Keratinocyte (primary cell): Measurements from ENCODE around the gene GLT6D1. TPM values are rescaled to one million over a fixed set of nuclear protein-coding genes. Genes with fewer than 3 reads are reported as not detected.

Source experiments
- DNase-seq: peaks from one replicate; pipeline ENCODE4 v3.0.0-alpha.2; 2011; ENCODE audit warnings: low read depth, missing footprints, low spot score
- FAIRE-seq: peaks from 2 replicates; lab custom pipeline; 2011; peaks lifted over from hg19 to GRCh38; lab: Jason Lieb, UNC
- H2AFZ ChIP-seq: 2 replicates; pipeline ENCODE4 v1.6.0; 2012; ENCODE audit warnings: low read length, control low read depth, inconsistent platforms; ENCODE audit not compliant: control insufficient read depth
- H3K27ac ChIP-seq: 2 replicates; pipeline ENCODE4 v1.5.1; 2011; ENCODE audit warnings: low read length; ENCODE audit not compliant: control insufficient read depth, insufficient read depth
- H3K27me3 ChIP-seq: 3 replicates; pipeline ENCODE4 v1.6.0; 2011; ENCODE audit warnings: low read length; ENCODE audit not compliant: control insufficient read depth, insufficient read depth; ENCODE audit errors: extremely low read depth
- H3K36me3 ChIP-seq, 2 experiments: 2 replicates in 1 of 2; 3 replicates in 1 of 2; pipeline ENCODE4 v1.5.1; 2011; ENCODE audit warnings: low read length in 2 of 2, mild to moderate bottlenecking in 1 of 2; ENCODE audit not compliant: control insufficient read depth in 2 of 2, insufficient read depth in 2 of 2; ENCODE audit errors: extremely low read depth in 1 of 2
- H3K4me1 ChIP-seq: 3 replicates; pipeline ENCODE4 v1.5.1; 2011; ENCODE audit warnings: low read length; ENCODE audit not compliant: control insufficient read depth, insufficient read depth; ENCODE audit errors: extremely low read depth
- H3K4me2 ChIP-seq: 3 replicates; pipeline ENCODE4 v1.6.0; 2011; ENCODE audit warnings: low read depth, low read length; ENCODE audit not compliant: control insufficient read depth, insufficient read depth; ENCODE audit errors: extremely low read depth
- H3K4me3 ChIP-seq, 3 experiments: fragments of 200-600 bp in 1 of 3; sonication (generic) in 1 of 3; 2 replicates in 2 of 3; 3 replicates in 1 of 3; pipeline ENCODE4 v1.5.1; 2011 to 2016; ENCODE audit warnings: low read length in 3 of 3, mild to moderate bottlenecking in 3 of 3, control low read depth in 2 of 3, inconsistent platforms in 1 of 3, low read depth in 1 of 3, mixed read lengths in 1 of 3, mixed run types in 1 of 3, moderate library complexity in 1 of 3; ENCODE audit not compliant: control insufficient read depth in 2 of 3, insufficient read depth in 2 of 3; ENCODE audit errors: extremely low read depth in 1 of 3
- H3K79me2 ChIP-seq: 2 replicates; pipeline ENCODE4 v1.6.0; 2012; ENCODE audit warnings: low read length; ENCODE audit not compliant: control insufficient read depth, insufficient read depth
- H3K9ac ChIP-seq: 3 replicates; pipeline ENCODE4 v1.6.0; 2011; ENCODE audit warnings: low read length; ENCODE audit not compliant: control insufficient read depth, insufficient read depth; ENCODE audit errors: extremely low read depth
- H3K9me1 ChIP-seq: 3 replicates; pipeline ENCODE4 v1.6.0; 2011; ENCODE audit warnings: low read length; ENCODE audit not compliant: control insufficient read depth, insufficient read depth; ENCODE audit errors: extremely low read depth
- H3K9me3 ChIP-seq: 2 replicates; pipeline ENCODE4 v1.5.1; 2012; ENCODE audit warnings: low read depth, low read length; ENCODE audit not compliant: control insufficient read depth
- H4K20me1 ChIP-seq: 3 replicates; pipeline ENCODE4 v1.6.0; 2011; ENCODE audit warnings: low read length; ENCODE audit not compliant: control insufficient read depth, insufficient read depth; ENCODE audit errors: extremely low read depth
- CTCF ChIP-seq, 3 experiments: IDR thresholded peaks in 1 of 3; conservative IDR thresholded peaks in 1 of 3; optimal IDR thresholded peaks in 1 of 3; 2 replicates in 2 of 3; 3 replicates in 1 of 3; pipeline versions ENCODE3 to v1.5.1; 2011; ENCODE audit warnings: low read length in 3 of 3, mild to moderate bottlenecking in 3 of 3, moderate library complexity in 2 of 3, control low read depth in 1 of 3, inconsistent platforms in 1 of 3; ENCODE audit not compliant: insufficient read depth in 2 of 3; ENCODE audit errors: extremely low read depth in 1 of 3
- EZH2 ChIP-seq: IDR thresholded peaks from one replicate; pipeline ENCODE4 v1.6.1; 2012; ENCODE audit warnings: inconsistent platforms, mild to moderate bottlenecking, low read length, moderate library complexity
- dilution Hi-C: fragments of 300-500 bp; cut with MboI; formaldehyde crosslinking; loops from one replicate; pipeline ENCODE4 v1.7.0; 2020; ENCODE audit warnings: low sequenced_read_pairs; ENCODE audit not compliant: extremely low pct_ligation_motif_present
- polyA plus RNA-seq, 5 experiments: library from polyadenylated mRNA; depleted of rRNA in 3 of 5; stranded (reverse) in 3 of 5; stranded (forward) in 1 of 5; unstranded in 1 of 5; fragments of >200 nt; gene quantifications; 1 replicate in 1 of 5; 2 replicates in 3 of 5; 3 replicates in 1 of 5; pipeline versions ENCODE4 v1.2.1 to v1.2.3, GENCODE V29; 2011 to 2012; ENCODE audit warnings: missing spikeins in 2 of 5, low read depth in 1 of 5, low replicate concordance in 1 of 5

Gene GLT6D1
- polyA plus RNA-seq, 1 donor (not counting 4 experiments of a cell fraction or from before 2014, with no cell fraction given): not detected

DNA sequence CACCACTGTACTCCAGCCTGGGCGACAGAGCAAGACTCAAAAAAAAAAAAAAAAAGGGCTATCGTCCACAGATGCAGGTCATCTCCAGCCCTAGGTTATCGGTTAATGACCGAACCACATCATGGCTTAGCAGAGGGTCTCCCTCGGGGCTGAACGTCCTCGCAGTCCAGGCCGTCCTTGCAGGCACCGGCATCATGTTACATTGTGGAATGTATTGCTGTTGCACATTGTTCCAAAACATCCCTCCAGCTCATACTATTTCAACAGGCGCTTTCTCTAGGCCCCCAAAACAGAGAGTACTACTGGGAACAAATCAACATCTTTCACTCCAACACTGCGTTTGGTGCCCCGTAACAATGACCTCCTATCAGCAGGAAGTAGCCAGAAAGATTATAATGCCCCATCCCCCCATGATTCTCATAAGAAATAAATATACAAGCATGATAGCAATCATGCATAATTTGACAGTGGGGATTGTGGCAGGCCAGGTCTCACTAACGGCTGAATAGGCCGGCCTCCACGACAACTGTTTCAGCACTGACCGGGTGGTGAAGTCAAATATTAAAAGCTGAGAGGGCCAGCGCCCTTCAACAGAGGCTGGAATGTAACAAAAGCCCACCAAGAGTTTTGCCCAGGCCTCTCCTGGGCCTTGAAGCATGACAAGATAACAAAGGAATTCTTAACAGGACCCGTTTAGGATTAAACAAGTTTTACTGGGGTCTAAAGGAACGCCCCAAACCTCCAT lies 22.6 kb upstream of the GLT6D1 start:
- Histone ChIP-seq H3K27me3 (no peaks in the 10 kb centered on the region), H3K9me1 (no peaks in the 10 kb centered on the region), H3K27ac (no peak overlapping the region), H4K20me1 (no peaks in the 10 kb centered on the region), H3K4me2 (no peak overlapping the region), H3K9ac (no peak overlapping the region), H2AFZ (no peak overlapping the region), H3K79me2 (no peaks in the 10 kb centered on the region), H3K4me3 (no peak overlapping the region), H3K9me3 (no peaks in the 10 kb centered on the region), H3K36me3 (no peaks in the 10 kb centered on the region), H3K4me1 (no peaks in the 10 kb centered on the region)
- dilution Hi-C loops: no loop called here
- no peak for TF ChIP-seq EZH2
- TF ChIP-seq CTCF (optimal IDR thresholded peaks at IDR 0.05 in 1 of 3, IDR thresholded peaks at IDR 0.05 in 1 of 3, conservative IDR thresholded peaks at IDR 0.05 in 1 of 3; ENCODE audit: extremely low read depth in 1 of 3, insufficient read depth in 2 of 3, low read length in 3 of 3): no peak
- DNase-seq: no peak
- FAIRE-seq: no peak

DNA sequence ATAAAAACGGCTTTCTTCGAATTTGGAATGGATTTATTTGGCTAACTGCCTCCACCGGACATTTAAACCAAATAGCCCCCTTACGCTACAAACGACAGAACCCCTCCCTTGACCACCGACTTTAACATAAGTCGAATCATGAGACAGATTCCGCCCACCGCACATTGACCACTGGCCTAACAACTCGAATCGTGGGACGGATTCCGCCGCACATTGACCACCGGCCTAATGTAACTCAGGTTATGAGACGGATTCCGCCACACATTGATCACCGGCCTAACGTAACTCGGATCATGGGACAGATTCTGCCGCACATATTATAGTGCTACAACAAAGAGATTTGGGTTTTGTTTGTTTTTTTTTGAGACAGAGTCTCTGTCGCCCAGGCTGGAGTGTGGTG lies 21.1 kb upstream of the GLT6D1 start:
- no peak for DNase-seq
- FAIRE-seq: no peak
- dilution Hi-C loops: no loop called here
- H3K9me3 ChIP-seq: no peaks in the 10 kb centered on the region
- no peaks in the 10 kb centered on the region for H3K79me2 ChIP-seq
- no peak for TF ChIP-seq EZH2
- no peak for TF ChIP-seq CTCF (optimal IDR thresholded peaks at IDR 0.05 in 1 of 3, IDR thresholded peaks at IDR 0.05 in 1 of 3, conservative IDR thresholded peaks at IDR 0.05 in 1 of 3; ENCODE audit: extremely low read depth in 1 of 3, insufficient read depth in 2 of 3, low read length in 3 of 3)
- H4K20me1 ChIP-seq: no peaks in the 10 kb centered on the region
- no peak overlapping the region for H3K27ac ChIP-seq
- H3K27me3 ChIP-seq: no peaks in the 10 kb centered on the region
- no peak overlapping the region for H3K4me2 ChIP-seq
- H3K9me1 ChIP-seq: no peaks in the 10 kb centered on the region
- no peak overlapping the region for H2AFZ ChIP-seq
- no peak overlapping the region for H3K4me3 ChIP-seq
- H3K9ac ChIP-seq: no peak overlapping the region
- no peaks in the 10 kb centered on the region for H3K36me3 ChIP-seq
- H3K4me1 ChIP-seq: no peaks in the 10 kb centered on the region
